Measurements from ENCODE around the gene MAST2. TPM values are rescaled to one million over a fixed set of nuclear protein-coding genes. Genes with fewer than 3 reads are reported as not detected.
"Not testable (repeated sequence)": the region's sequence is repeated elsewhere in the genome, so short reads cannot be mapped to it uniquely, and the experiment has no call there.

Gene MAST2
- total RNA-seq, 1 donor from 2014 or later = 23.7 TPM

DNA sequence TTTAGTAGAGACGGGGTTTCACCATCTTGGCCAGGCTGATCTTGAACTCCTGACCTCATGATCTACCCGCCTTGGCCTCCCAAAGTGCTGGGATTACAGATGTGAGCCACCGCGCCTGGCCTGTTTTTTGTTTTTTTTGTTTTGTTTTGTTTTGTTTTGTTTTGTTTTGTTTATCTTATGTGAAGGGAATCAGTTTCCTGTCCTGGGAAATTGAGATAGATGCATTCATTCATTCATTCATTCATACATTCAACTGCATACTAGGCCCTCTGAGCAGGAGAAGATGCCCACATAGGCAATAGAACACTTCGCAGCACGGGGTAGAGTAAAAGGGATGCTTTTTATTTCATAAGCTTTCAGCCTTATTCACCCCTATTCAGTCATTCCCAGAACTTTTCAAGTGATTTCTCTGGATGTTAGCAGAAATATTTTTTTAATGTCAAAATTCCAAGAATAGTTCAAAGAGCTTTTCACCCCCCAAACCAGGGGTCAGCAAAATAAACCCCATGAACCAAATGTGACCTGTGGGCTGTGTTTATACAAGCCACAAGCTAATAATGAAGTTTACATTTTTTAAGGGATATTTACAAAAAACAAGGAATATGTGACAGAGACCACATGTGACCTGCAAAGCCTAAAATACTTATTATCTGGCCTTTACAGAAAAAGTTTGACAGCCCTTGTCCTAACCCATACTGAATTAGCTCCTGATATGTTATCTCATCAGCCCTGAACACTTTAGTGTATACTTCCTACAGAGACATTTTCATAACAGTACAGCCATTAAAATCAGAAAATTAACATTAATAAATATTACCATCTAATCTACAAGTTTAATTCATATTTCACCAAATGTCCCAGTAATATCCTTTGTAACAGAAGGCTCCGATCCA, 127.1 kb downstream of the MAST2 start:
- intact Hi-C loops (cut with micrococcal nuclease) = no loop called here

DNA sequence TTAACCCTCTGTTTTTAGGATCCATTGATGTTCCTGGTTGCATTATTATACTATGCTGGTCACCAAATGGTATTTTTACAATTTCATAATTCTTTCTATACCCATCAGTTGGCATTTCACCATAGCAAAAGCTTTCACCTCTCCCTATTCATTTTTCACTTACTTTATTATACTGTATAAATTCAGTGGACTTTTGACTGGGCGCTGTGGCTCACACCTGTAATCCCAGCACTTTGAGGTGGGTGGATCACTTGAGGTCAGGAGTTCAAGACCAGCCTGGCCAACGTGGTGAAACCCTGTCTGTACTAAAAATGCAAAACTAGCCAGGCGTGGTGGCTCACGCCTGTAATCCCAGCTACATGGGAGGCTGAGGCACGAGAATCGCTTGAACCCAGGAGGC, 128.8 kb downstream of the MAST2 start:
- intact Hi-C loops (cut with micrococcal nuclease) = not testable (repeated sequence)

DNA sequence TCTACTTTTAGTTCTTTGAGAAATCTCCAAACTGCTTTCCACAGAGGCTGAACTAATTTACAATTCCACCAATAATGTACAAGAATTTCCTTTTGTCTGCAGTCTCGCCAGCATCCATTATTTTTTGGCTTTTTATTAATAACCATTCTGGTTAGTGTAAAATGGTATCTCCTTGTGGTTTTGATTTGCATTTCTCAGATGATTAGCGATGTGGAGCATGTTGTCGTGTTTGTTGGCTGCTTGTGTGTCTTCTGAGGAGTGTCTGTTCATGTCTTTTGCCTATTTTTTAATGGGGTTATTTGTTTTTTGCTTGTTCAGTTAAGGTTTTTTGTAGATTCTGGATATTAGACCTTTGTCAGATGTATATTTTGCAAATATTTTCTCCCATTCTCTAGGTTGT, 131.5 kb downstream of the MAST2 start:
- intact Hi-C loops (cut with micrococcal nuclease) = no loop called here

DNA sequence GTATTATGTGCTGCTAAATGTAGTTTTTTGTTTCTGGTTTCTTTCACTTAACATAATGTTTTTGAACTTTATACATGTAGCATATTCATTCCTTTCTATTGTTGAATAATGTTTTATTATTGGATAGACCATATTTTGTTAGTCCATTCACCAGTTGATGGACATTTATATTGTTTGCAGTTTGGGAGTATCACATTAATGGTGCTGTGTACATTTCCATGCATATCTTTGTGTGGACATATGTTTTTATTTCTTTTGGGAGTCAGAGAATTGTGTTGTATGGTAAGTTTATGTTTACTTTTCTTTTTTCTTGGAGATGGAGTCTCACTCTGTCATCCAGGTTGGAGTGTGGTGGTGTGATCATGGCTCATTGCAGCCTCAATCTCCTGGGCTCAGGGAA, 134.6 kb downstream of the MAST2 start:
- intact Hi-C loops (cut with micrococcal nuclease) = no loop called here

DNA sequence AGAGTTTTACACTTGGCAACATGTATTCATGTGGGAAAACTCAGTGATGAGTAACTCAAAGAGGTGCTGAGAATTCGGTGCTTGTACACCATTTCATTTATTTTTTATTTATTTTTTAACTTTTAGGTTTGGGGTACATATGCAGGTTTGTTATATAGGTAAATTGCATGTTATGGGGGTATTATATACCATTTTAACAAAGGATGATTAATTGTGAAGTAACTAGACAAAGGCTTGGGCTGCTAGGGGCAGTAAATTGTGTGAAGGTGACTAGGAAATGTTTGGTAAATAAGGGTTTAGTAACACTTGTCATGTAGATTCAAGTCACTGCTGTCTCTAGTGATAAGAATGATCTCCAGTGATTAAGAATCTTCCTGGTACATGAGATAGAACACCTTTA, 139.0 kb downstream of the MAST2 start:
- intact Hi-C loops (cut with micrococcal nuclease) = no loop called here

DNA sequence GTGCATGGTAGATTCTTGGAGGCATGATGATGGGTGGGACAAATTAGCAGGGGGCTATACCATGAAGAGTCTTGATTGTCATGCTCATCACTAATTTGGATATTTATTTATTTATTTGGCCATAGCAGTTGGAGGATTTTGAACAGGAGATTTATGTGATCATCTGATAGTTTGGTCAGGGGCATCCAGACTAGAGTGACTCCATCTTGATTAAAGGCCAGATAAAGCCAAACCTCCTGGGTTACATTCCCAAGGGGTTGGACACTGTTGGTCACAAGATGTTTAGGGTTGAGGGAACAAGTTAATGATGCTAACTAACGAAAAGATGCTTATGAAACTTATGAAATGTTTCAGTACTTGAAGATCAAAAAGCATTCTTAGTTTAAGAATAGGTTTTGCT, 139.8 kb downstream of the MAST2 start:
- intact Hi-C loops (cut with micrococcal nuclease) = no loop called here

DNA sequence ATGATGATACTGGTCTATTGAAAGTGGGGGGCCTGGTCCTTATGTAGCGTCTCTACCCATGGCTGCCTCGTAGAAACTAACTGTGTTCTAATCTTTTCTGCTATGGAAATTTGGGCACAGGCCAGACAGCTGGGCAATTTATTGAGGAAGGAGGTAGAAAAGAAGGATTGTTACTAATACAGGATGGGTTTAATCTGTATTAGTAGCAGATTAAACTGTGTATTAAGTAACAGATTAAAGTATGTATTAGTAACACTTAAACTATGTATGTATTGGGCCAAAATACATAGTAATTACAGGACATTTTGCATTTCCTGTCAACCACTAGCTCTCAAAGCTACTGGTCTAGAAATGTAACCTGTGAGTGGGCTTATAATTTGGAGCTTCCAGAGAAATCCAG, 142.0 kb downstream of the MAST2 start:
- intact Hi-C loops (cut with micrococcal nuclease) = no loop called here

DNA sequence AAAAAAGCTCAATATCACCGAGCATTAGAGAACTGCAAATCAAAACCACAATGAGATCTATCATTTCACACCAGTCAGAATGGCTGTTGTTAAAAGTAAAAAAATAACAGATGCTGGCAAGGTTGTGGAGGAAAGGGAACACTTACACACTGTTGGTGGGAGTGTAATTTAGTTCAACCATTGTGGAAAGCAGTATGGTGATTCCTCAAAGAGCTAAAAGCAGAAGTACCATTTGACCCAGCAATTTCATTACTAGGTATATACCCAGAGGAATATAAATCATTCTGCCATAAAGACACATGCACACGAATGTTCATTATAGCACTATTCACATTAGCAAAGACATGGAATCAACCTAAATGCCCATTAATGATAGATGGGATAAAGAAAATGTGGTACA, 146.1 kb downstream of the MAST2 start:
- intact Hi-C loops (cut with micrococcal nuclease) = not testable (repeated sequence)

DNA sequence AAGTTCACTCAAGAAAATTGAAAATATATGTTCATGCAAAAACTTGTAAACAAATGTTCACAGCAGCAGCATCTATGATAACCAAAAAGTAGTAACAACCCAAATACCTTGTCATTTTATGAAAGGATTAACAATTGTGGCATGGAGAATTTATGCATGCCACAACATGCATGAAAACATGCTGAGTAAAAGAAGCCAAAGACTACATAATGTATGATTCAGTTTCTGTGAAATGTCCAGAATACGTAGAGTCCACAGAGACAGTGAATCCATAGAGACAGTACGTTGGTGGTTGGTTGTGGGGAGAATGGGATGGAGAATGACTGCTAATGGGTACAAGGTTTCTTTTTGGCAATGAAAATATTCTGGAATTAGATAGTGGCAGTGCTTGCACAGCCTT, 148.7 kb downstream of the MAST2 start:
- intact Hi-C loops (cut with micrococcal nuclease) = no loop called here

DNA sequence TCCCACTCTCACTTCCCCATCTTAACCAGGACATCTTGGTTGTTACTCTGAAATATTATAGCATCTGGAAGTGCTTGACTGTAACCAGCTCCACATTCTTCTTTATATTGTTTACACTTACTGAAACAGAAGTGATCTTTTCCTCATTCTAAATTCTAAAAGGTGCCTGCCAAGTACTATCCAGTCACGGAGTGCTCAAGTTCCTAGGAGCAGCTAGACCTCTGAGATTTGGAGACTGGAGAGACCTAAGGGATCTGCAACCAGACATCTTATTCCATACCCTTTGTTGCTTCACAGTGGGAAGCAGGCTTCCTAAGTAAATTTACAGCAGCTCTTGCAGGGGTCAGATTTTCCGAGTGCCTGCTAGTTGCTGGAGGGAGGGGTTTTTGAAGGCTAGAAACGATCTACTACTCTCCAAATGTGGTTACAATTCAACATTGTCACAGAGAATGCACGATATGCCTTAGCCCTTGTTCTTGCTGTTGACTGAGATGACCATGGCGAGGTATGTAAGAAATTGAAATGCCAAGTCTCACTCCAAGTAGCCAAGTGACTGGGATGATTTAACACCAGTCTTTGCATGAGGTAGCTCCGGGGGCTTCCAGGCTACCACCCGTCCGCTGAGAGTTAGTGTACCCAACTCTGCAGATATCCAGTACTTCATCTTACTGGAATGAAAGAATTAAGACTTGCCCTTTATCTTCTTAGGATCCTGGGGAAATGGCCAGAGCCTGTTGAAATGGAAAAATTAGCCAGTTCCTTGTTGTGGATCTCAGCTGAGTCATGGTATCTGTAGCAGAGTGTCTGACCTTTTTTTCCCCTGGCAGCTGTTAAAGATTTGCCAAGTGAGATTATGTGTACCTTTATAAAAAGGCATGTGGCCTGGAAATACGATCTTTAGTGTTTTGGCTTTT, 150.8 kb downstream of the MAST2 start:
- intact Hi-C loops (cut with micrococcal nuclease) = no loop called here

DNA sequence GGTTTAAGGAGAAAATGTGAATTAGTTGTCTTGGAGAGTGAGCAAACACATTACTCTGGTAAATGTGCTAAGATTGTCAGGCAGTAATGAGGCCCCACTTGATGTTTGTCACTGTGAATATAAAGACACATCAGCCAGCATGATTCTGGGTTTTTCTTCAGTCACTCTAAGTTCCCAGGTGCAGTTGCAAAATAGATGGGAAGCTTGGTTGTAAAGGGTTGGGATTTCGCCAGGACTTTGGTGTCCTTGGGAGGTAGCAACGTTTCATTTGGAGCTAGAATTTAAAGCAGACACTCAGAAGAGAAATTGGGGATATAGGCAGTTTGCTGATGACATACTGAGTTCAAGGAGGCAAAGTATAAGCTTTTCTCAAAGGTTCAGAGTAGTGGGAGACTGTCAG, 154.3 kb downstream of the MAST2 start:
- intact Hi-C loops (cut with micrococcal nuclease) = no loop called here

DNA sequence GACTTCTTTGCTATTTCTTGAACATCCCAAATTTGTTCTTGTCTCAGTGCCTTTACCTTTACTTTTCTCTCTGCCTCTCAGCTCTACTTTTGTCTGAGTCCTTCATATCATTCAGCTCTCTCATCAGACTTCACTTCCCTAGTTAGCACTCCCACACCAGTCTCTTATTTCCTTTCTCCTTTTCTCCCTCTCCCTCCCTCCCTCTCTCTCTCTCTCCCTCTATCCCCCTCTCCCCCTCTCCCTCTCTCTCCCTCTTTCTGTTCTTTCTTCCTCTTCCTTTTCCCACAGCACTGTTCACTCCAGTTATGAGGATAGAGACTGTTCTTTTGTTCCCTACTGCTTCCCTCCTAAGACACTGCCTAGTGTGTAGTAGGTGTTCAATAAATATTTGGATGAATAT, 154.9 kb downstream of the MAST2 start:
- intact Hi-C loops (cut with micrococcal nuclease) = no loop called here

DNA sequence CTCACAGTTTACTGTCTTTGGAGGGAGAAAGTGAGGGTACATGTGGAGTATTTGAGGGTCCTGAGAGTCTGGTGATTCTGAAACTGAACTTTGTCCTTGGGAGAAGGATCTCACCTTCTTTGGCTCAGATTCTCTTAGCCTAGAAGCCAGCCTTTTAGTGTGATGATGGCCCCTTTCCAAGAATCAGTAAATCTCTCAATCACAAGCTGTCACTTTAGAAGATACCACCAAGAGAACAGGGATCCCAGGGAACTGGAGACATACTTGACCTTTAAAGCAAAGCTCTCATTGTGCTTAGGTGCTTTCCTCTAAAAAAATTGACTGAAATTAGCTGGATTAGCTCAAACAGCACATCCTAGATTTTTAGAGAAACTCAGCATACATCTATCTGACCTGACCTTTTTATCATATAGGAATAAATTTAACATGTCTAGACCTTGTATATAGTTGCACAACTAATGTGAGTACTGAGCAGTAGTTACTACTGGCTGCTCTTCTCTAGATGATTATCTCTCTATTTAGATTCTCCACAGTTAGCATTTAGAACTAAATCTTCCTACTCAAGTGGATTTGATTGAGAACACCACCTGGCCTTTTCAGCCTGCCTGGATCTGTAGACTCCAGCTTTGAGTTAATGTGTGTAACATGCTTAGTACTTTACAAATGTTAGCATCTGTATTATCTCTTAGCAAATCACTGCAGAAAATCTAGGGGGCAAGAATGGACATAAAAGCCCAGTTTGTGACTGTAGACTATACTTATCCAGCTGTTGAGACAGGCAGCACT, 157.7 kb downstream of the MAST2 start:
- intact Hi-C loops (cut with micrococcal nuclease) = no loop called here

DNA sequence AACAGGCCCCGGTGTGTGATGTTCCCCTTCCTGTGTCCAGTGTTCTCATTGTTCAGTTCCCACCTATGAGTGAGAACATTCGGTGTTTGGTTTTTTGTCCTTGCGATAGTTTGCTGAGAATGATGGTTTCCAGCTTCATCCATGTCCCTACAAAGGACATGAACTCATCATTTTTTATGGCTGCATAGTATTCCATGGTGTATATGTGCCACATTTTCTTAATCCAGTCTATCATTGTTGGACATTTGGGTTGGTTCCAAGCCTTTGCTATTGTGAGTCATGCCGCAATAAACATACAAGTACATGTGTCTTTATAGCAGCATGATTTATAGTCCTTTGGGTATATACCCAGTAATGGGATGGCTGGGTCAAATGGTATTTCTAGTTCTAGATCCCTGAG, 158.5 kb downstream of the MAST2 start:
- intact Hi-C loops (cut with micrococcal nuclease) = not testable (repeated sequence)

DNA sequence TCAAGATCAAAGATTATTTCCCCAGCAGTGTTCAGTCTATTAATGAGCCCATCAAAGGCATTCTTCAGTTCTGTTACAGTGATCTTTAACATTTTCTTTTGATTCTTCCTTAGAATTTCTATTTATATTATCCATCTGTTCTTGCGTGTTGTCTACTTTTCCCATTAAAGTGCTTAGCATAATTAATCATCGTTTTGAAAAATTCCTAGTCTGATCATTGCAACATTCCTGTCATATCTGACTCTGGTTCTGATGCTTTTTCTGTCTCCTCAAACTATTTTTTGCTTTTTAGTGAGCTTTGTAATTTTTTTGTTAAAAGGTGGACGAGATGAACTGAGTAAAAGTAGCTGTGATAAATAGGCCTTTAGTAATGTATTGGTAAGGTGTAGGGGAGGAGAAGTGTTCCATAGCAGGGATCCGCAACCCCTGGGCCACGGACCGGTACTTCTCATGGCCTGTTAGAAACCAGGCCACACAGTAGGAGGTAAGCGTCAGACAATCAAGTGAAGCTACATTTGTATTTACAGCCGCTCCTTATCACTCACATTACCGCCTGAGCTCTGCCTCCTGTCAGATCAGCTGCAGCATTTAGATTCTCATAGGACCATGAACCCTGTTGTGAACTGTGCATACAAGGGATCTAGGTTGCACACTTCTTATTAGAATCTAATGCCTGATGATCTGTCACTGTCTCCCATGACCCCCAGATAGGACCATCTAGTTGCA, 165.7 kb downstream of the MAST2 start:
- intact Hi-C loops (cut with micrococcal nuclease) = no loop called here

DNA sequence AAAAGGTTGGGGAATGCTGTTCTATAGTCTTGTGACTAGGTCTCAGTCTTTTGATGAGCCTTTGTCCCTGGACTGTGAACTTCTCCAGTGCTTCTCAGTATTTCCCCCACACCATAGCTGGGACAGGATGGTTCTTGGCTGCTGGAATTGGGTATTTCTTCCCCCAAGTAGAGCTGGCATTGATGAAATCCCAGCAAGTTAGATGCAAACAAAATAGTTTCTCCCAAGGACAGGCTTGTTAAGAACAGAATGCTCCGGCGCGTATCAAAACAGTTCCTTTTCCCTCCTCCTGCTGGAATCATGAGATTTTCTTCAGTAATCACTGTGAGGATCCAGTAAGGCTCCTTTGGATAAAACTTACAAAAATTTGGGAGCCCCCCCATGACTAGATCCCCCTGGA, 166.5 kb downstream of the MAST2 start:
- intact Hi-C loops (cut with micrococcal nuclease) = no loop called here

DNA sequence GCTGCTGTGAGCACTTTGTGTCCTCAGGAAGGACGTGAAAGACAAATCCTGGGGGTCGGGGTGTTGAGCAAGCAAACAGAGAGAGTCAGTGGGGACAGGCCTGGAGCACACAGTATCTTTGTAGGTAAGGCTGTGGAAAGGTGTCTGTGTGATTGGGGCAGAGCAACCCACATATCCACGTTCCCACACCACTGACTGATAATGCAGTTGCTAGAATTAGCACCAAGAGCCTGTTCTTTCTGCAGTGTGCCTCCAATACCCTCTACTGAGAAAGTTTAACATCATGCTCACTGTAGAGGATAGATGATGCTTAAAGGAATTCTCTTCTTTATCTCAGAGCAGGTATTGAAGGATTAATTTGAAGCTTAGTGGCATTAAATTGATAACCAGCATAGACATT, 167.9 kb downstream of the MAST2 start:
- intact Hi-C loops (cut with micrococcal nuclease) = no loop called here

DNA sequence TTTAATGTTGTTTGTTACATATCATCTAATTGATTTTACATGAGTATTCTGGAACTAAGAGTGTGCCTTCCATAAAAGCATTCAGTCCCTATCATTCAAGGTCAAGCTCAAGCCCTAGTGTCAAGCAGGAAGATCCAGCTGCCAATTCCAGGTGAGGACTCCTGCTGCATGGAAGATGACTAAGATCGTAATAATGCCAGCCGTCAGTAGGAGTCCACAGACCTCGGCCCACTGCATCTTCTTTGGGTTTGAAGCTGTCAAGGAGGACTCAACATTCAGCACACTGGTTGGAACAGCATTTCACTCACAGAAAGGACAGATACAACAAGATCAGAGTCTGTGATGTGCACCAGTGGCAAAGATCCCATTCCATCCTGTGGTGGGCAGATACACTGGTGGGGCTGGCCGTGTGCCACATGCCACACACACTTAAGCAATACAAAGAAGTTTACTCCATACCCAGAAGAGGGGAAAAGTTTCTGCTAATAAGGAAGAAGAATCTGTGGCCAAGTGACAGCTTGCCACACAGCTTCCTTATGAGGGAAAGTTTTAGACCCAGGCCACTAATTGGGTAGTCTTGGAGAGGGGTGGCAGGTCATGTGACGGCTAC, 168.6 kb downstream of the MAST2 start:
- intact Hi-C loops (cut with micrococcal nuclease) = no loop called here

DNA sequence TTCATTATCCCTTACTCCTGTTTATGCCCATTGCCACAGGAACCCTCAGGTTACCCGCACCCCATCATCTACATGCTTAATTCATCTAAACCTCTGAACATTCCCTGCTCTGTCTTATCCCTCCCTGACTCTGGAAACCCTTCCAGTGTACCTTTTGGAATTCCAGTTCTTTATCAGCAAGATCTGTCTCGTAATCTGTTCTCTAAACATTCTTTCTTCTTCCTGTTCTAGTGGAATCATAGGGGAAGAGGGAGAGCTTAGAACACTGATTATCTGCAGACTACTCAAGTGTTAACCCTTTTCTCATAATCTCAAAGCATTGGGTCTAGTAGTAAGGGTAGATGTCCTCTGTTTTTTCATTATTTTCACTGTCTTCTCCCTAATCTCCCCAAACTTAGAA, 169.2 kb downstream of the MAST2 start:
- intact Hi-C loops (cut with micrococcal nuclease) = no loop called here

DNA sequence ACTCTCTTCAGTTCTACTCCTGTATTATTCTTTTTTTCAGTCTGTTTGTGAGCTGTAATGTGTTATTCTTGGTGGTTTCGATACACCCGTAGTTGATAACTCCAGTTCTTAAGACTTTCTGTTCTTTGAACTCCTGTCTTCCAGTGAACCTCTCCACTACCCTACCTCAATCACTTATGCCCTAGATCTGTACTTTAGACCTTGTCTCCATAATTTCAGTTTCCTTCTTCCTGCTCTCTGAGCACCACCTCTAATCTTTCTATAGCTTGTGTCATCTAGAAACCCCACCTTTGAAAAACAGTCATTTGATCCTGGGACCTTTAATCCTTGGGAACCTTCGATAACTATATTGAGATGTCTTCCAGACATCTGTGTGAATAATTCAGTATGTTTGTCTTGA, 169.7 kb downstream of the MAST2 start:
- intact Hi-C loops (cut with micrococcal nuclease) = no loop called here

Measured in T-helper 1 cell treated with Interleukin-12 subunit alpha and Interleukin-12 subunit beta and Interleukin-4 antibody, amounts not matched to agents 30 ng/mL and 1 ng/mL, for 36 hours (primary cell).